ENCODE measurements around the gene ST3GAL5.

Gene ST3GAL5

GRCh38 chr2:85930129-85931124 is 41.6 kb upstream of the ST3GAL5 start:
- TF ChIP-seq Cebpa-rat (IDR thresholded peaks at IDR 0.05) = no peak
- no peak overlapping the region for H3K4me2 ChIP-seq
- no peaks in the 10 kb centered on the region for H3K27me3 ChIP-seq
- H3K9ac ChIP-seq = no peak overlapping the region
- H3K36me3 ChIP-seq = no peaks in the 10 kb centered on the region
- H3K27ac ChIP-seq = no peak overlapping the region
- H3K4me1 ChIP-seq = no peaks in the 10 kb centered on the region; the same call in 1 of the 2 replicates
- no peaks in the 10 kb centered on the region for H3K9me3 ChIP-seq
- no peak overlapping the region for H3K4me3 ChIP-seq
- H4K20me1 ChIP-seq = no peaks in the 10 kb centered on the region

GRCh38 chr2:85929096-85930050 is 40.6 kb upstream of the ST3GAL5 start:
- Histone ChIP-seq H3K4me2 (no peak overlapping the region), H3K4me1 (peaks cover 9% of the 10 kb centered on the region), H3K9me3 (no peaks in the 10 kb centered on the region), H3K27me3 (no peaks in the 10 kb centered on the region), H3K9ac (no peak overlapping the region), H4K20me1 (no peaks in the 10 kb centered on the region), H3K27ac (no peak overlapping the region), H3K4me3 (no peak overlapping the region), H3K36me3 (no peaks in the 10 kb centered on the region)
- no peak for TF ChIP-seq Cebpa-rat (IDR thresholded peaks at IDR 0.05)

- Histone ChIP-seq H3K4me3 (no peak overlapping the region), H3K27ac (no peak overlapping the region), H3K36me3 (no peaks in the 10 kb centered on the region), H3K9ac (no peak overlapping the region), H4K20me1 (no peaks in the 10 kb centered on the region), H3K4me1 (peaks cover 16% of the 10 kb centered on the region), H3K27me3 (no peaks in the 10 kb centered on the region), H3K4me2 (no peak overlapping the region), H3K9me3 (no peaks in the 10 kb centered on the region)
- no peak for TF ChIP-seq Cebpa-rat (IDR thresholded peaks at IDR 0.05)
Observed at GRCh38 chr2:85926931-85927661, 38.3 kb upstream of the ST3GAL5 start.

- Histone ChIP-seq H3K4me2 (no peak overlapping the region), H3K27ac (no peak overlapping the region), H4K20me1 (no peaks in the 10 kb centered on the region), H3K36me3 (no peaks in the 10 kb centered on the region), H3K4me3 (no peak overlapping the region), H3K9me3 (no peaks in the 10 kb centered on the region), H3K27me3 (no peaks in the 10 kb centered on the region), H3K9ac (no peak overlapping the region), H3K4me1 (peaks cover 22% of the 10 kb centered on the region)
- no peak for TF ChIP-seq Cebpa-rat (IDR thresholded peaks at IDR 0.05)
Observed at GRCh38 chr2:85926526-85926925, 37.7 kb upstream of the ST3GAL5 start.

GRCh38 chr2:85925216-85925671 is 36.5 kb upstream of the ST3GAL5 start:
- H3K27ac ChIP-seq = no peak overlapping the region
- H3K4me3 ChIP-seq = no peak overlapping the region
- no peak for TF ChIP-seq Cebpa-rat (IDR thresholded peaks at IDR 0.05)
- no peaks in the 10 kb centered on the region for H3K36me3 ChIP-seq
- no peaks in the 10 kb centered on the region for H3K27me3 ChIP-seq
- peak overlapping the region; percentile 62 for H3K4me2 ChIP-seq
- no peak overlapping the region for H3K9ac ChIP-seq
- no peaks in the 10 kb centered on the region for H4K20me1 ChIP-seq
- peaks cover 34% of the 10 kb centered on the region for H3K4me1 ChIP-seq
- H3K9me3 ChIP-seq = no peaks in the 10 kb centered on the region

GRCh38 chr2:85924522-85924921 is 35.7 kb upstream of the ST3GAL5 start:
- Histone ChIP-seq H3K4me3 (no peak overlapping the region), H3K9me3 (no peaks in the 10 kb centered on the region), H4K20me1 (no peaks in the 10 kb centered on the region), H3K9ac (no peak overlapping the region), H3K27me3 (no peaks in the 10 kb centered on the region), H3K27ac (peak overlapping the region; percentile 5; the same call in 1 of the 2 replicates), H3K4me1 (peaks cover 35% of the 10 kb centered on the region), H3K4me2 (peak overlapping the region; percentile 62), H3K36me3 (no peaks in the 10 kb centered on the region)
- no peak for TF ChIP-seq Cebpa-rat (IDR thresholded peaks at IDR 0.05)

GRCh38 chr2:85922199-85922598 is 33.4 kb upstream of the ST3GAL5 start:
- H3K9ac ChIP-seq = no peak overlapping the region
- no peak overlapping the region for H3K27ac ChIP-seq
- no peaks in the 10 kb centered on the region for H3K27me3 ChIP-seq
- TF ChIP-seq Cebpa-rat (IDR thresholded peaks at IDR 0.05) = no peak
- no peak overlapping the region for H3K4me3 ChIP-seq
- no peaks in the 10 kb centered on the region for H3K36me3 ChIP-seq
- peaks cover 35% of the 10 kb centered on the region for H3K4me1 ChIP-seq
- no peak overlapping the region; the same call in 1 of the 2 replicates for H3K4me2 ChIP-seq
- no peaks in the 10 kb centered on the region for H3K9me3 ChIP-seq
- H4K20me1 ChIP-seq = no peaks in the 10 kb centered on the region

GRCh38 chr2:85921659-85922058 is 32.9 kb upstream of the ST3GAL5 start:
- H3K9me3 ChIP-seq = no peaks in the 10 kb centered on the region
- TF ChIP-seq Cebpa-rat (IDR thresholded peaks at IDR 0.05) = no peak
- H3K27me3 ChIP-seq = no peaks in the 10 kb centered on the region
- H3K4me2 ChIP-seq = peak overlapping the region; percentile 63
- H3K36me3 ChIP-seq = no peaks in the 10 kb centered on the region
- no peak overlapping the region for H3K9ac ChIP-seq
- H3K4me3 ChIP-seq = no peak overlapping the region
- peaks cover 35% of the 10 kb centered on the region for H3K4me1 ChIP-seq
- H3K27ac ChIP-seq = no peak overlapping the region
- no peaks in the 10 kb centered on the region for H4K20me1 ChIP-seq

Data from BLaER1 (cell line).